ENCODE results near the gene MEF2B.

DNA sequence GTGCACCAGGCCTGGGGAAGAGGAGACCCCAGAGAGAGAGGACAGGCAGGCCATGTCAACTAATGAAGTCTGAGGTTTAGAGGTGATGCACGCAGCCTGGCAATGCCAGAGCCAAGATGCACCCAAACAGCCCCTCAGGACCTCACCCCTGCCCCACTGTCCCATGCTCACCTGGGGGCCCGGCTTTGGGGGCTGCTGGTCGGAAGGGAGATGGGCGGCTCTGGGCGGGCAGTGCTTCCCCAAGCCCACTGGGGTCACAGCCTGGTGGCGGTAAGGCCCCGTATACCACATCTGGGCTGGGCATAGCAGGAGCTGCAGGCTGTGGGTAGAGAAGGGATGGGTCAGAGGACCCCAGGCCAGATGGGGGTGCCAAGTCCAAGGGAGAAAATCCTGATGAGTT is 23.2 kb downstream of the MEF2B start:
- no peak for TF ChIP-seq CTCF (IDR thresholded peaks at IDR 0.05)
- TF ChIP-seq POLR2A (IDR thresholded peaks at IDR 0.05), result no peak

All from Peyer's patch (tissue), 4 donors.